ENCODE results near the gene B4GALNT3. TPM values are rescaled to one million over a fixed set of nuclear protein-coding genes. Genes with fewer than 3 reads are reported as not detected.
A peak's percentile ranks its signal among the peaks of the same experiment; 100 is the strongest.

B4GALNT3 gene
- total RNA-seq, 1 donor from 2014 or later = 11.7 TPM

DNA sequence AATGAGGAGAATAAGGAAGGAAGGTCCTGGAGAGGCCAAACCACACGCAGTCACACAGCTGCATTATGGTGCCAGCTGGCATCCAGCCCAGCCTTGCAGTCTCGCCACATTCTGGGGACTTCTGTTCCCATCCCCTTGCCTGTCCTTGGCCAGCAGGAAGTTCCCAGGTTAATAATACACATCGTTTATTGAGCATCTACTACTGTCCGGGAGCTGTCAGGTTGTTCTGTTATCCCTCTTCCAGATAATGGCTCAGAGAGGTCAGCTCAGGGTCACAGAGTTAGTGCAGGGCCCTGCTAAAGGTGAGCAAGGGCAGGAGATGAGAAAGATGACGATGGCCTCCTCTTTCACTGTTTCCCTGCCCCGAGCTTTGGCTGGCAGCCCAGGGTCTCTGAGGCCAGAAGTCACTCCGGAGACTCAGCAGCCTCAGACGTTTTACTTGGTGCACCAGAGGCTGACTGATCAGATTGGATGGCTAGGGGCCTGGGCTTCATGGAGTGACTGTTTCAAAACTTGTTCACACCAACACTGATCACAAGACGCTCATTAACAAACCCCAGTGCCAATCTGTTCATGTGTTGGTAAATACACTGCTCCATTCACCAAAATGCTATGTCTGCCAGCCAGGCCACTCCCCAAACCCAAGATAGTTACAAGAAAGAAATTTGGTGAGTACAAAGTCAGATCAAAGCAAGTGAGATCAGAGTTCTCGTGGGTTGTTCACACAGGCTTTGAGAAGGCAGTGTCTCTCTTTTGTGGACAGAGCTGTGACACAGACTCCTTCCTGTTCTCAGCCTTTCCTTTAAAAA lies 79.2 kb downstream of the B4GALNT3 start:
- DNase-seq (ENCODE audit: low spot score) = peak; percentile 74

DNA sequence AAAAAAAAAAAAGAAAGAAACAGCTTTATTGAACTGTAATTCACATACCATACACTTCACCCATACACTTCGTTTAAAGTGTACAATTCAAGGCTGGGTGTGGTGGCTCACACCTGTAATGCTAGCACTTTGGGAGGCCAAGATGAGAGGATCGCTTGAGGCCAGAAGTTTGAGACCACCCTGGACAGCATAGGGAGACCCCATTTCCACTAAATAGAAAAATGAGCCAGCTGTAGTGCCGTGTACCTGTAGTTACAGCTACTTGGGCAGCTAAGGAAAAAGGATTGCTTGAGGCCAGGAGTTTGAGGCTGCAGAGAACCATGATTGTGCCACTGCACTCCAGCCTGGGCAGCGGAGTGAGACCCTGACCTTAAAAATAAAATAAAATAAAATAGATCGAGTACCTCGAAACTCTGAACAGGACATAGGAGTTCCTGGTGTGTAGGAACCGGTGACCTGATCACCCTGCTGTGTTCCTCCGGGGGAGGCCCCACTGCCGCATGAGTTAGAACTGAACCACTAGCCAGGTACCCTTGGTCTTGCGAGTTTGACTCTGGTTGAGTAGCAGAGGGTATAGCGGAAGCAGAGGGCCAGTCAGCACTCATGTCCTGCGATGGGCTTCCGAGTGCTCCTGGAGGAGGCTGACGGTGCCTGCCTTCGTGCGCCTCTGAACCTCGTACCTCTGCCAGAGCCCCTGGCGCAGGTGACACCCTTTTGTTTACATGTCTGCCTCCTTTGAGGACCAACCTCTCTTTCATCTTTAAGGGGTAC lies 80.0 kb downstream of the B4GALNT3 start:
- no peak for DNase-seq (ENCODE audit: low spot score)

DNA sequence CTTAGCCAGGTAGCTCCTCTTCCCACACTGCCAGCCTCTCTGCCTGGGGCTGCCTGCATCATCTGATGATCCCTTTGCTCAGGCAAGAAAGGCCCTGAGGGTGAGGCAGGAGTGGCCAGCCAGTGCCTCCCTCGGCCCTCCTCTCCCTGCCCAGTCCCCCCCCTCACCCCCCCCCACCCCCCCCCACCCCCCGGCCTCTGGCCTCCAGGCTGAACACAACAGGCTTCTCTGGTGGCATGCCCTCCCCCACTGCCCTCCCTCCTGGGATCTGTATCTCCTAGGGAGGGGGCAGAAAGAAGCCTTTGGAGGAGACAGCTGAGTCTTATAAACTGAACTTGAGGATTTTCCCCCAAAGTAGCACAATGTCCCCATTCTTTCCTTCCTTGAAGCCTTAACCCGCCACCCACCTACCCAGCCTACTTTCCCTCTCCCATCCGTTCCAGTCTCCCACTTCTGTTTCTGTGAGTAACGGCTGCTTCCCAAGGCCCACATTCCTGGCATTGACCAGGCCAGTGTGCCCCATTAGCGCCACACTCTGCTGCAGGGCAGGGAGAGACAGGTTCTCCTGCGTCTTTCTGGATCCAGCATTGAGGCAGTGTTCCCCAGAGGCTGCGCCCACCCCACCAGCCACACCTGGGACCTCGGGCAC lies 82.1 kb downstream of the B4GALNT3 start:
- DNase-seq (ENCODE audit: low spot score) = no peak

DNA sequence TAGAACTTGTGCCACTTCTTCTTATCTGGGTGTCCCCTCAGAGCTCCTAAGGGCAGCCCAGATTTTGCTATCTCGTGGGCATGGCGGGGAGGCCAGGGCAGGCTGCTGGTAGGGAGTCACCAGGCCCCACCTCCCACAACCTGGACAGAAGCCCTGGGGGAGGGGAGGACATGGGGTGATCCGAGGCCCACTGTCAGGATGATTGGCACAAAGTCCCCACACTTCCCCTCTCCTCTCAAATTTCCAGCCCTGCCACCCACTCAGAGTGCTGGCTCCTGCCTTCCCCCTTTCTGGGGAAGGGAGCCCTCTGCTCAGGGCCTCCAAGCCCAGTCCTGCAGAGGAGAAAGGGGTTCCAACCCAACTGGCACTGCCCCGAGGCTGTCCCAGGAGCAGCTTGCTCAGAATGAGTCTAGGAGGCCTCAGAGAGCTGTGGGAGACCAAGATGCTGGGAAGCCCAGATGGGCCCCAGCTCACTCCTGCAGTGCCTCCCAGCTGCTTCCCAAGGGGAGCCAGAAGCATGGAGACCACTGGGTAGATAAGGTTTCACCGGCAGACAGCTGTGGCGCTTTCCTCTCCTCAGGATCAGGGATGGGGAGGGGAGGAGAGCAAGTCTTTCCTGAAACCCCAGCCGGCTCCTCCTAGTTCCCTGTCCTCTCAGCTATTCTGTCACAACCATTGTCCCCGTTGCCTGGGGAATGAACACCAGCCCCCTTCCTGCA lies 82.8 kb downstream of the B4GALNT3 start:
- no peak for DNase-seq (ENCODE audit: low spot score)

DNA sequence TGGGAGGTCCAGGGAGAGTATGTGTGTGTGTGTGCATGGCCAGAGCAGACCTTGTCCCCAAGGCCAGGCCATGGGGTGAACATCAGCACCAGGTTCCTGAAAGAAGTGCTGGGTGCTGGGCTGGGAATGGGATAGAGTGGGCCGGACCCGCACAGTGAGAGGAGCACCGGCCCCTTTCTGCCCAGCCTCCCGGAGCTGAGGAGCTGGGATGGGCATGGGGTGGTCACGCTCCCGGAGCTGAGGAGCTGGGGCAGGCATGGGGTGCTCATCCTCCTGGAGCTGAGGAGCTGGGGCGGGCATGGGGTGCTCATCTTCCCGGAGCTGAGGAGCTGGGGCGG lies 83.3 kb downstream of the B4GALNT3 start:
- DNase-seq (ENCODE audit: low spot score) = no peak

DNA sequence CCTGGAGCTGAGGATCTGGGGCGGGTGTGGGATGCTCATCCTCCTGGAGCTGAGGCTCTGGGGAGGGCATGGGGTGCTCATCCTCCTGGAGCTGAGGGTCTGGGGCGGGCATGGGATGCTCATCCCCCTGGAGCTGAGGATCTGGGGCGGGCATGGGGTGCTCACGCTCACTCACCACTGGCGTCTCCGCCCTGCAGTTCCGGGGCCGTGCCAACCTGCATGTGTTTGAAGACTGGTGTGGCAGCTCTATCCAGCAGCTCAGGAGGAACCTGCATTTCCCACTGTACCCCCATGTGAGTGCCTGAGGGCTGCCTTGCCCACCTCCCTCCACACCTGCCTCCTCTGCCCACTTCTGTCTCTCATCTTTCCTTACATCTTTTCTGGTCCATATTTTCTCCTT lies 84.4 kb downstream of the B4GALNT3 start:
- DNase-seq (ENCODE audit: low spot score) = no peak

DNA sequence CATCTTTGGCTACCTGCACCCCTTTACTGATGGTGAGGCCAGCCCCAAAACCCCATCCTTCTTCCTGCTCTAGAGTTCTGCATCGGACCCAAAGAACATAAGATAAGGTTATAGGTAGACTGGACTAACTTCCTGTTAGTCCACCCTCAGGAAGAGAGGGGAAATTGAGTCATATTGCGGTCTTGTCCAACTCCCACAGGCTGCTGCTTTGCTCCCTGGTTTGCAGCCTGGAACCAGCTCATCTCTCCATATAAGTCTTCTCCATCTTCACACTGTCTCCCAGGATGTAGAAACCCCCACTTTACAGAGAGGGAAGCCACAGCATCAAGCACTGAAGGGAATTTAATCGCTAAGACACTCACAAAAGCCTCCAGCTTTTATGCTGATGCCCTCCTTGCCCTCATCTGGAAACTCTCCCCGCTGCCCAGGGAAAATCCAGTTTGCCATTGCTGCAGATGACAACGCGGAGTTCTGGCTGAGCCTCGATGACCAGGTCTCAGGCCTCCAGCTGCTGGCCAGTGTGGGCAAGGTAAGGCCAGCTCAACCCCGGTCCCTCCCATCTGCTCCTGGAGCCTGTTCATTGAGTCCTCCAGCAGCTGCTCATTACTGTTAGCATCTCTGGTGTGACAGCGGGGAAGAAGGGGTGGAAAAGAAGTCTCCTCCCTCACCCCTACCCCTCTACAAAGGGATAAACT lies 85.3 kb downstream of the B4GALNT3 start:
- DNase-seq (ENCODE audit: low spot score) = no peak

DNA sequence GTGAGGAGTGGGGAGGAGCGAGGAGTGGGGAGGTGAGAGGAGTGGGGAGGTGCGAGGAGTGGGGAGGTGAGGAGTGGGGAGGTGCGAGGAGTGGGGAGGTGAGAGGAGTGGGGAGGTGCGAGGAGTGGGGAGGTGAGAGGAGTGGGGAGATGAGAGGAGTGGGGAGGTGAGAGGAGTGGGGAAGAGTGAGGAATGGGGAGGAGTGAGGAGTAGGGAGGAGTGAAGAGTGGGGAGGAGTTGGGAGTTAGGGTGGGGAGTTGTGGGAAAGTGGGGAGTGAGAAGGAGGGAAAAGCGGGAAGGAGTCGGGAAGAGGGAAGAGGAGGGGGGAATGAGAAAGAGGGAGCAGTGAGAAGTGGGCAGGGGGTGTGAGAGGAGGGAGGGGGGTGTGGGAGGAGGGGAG lies 86.1 kb downstream of the B4GALNT3 start:
- DNase-seq (ENCODE audit: low spot score) = no peak

DNA sequence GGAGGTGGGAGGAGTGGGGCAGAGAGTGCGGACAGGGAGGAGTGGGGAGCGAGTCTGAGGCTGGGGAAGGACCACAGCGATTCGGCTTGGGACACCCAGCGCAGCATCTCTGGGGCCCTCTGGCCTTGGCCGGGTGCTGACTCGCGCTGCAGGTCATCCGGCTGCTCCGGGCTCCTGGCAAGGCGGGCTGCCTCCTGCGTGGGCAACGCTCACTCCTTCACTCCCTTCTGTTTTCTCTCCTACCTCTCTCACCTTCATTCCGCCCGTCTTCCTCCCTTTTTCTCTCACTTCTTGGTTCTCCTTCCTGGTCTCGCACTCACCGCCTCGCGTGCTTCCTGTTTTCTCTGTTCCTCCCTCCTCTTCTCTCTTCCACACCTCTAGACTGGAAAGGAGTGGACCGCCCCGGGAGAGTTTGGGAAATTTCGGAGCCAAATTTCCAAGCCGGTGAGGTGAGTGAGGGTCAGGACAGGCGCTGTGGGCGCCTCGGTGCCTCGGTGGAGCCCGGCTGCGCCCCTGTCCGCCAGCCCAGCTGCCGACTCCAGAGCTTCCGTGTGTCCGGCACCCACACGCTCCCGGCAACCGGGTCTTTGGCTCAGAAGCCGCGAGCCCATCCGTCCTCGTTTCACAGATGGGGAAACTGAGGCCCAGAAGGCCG lies 86.7 kb downstream of the B4GALNT3 start:
- no peak for DNase-seq (ENCODE audit: low spot score)

DNA sequence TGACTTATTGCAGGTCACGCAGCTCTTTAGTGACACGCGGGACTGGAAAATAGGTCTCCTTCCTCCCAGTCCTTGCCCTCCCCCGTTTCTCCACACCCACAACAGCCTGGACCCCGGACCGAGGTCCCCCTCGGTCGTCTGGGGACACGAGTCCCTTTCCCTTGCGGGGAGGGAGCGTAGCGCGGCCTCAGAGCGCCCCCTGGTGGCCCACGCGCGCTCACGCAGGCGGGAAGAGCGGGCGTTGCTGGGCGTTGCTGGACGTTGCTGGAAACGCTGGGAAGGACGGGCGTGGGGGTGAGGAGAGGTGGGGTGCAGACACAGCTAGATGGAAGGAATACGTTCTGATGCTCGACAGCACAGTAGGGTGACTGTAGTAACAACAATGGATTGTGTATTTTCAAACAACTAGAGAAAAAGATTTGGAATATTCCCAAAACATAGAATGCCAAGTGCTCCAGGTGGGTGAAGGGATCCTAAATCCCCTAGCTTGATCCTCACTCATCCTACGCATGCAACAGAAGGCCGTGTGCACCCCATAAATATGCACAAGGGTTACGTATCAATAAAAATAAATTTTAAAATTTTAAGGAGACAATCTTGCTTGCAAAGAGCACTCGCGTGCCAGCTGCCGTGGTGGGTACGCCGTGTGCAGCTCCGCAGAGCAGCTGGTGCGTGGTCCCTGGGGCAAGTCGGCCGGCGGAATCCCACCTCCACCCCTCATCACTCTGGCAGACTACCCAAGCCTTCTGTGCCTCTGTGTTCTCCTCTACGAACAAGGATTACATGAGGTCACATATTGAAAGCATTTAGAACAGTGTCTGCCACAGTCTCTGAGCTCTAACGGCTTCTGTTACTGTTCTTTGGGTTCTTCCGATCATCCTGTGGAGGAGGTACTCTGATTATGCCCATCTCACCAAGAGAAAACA lies 87.4 kb downstream of the B4GALNT3 start:
- DNase-seq (ENCODE audit: low spot score) = peak; percentile 64

DNA sequence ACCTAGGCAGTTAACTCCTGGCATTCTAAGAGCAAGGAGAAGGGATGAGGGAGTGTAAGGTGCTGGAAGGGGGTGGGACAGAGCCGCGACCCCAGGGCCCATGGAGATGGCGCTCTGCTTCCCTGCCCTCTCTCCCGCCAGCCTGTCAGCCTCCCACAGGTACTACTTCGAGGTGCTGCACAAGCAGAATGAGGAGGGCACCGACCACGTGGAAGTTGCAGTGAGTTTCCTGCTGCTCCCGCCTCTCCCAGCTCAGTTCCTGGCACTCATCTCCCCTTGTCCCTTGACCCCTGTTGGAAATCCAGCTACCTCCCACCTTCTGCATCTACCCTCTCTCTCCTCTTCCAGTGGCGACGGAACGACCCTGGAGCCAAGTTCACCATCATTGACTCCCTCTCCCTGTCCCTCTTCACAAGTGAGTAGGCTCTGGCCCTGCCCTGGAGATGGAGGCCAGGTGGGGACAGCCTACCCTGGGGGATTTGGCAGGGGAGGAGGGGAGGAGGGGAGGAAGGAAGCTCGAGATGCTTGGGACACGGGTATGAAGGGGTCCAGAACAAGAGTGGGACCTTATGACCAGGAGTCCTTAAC lies 88.2 kb downstream of the B4GALNT3 start:
- DNase-seq (ENCODE audit: low spot score) = no peak

DNA sequence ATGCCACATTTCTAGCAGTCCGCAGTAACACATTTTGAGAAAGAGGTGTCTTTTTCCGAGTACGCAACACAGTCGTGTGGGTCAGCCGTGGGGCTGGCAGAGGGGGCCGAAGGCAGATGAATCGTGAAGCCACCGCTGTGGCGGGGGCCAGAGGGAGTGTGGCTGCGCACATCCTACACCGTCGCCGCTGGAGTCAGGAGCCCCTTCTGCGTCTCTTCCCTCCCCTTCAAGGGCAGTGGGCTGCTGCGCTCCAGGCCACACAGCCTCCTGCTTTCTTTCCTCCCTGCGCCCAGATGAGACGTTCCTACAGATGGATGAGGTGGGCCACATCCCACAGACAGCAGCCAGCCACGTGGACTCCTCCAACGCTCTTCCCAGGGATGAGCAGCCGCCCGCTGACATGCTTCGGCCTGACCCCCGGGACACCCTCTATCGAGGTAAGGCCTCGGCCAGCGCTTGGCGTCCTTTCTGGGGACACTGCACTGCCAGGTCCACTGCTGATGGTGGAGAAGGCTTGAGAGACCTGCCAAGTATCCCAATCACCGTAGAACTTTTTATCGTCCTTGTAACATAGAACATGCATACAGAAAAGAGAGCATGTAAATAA lies 89.8 kb downstream of the B4GALNT3 start:
- DNase-seq (ENCODE audit: low spot score) = no peak

DNA sequence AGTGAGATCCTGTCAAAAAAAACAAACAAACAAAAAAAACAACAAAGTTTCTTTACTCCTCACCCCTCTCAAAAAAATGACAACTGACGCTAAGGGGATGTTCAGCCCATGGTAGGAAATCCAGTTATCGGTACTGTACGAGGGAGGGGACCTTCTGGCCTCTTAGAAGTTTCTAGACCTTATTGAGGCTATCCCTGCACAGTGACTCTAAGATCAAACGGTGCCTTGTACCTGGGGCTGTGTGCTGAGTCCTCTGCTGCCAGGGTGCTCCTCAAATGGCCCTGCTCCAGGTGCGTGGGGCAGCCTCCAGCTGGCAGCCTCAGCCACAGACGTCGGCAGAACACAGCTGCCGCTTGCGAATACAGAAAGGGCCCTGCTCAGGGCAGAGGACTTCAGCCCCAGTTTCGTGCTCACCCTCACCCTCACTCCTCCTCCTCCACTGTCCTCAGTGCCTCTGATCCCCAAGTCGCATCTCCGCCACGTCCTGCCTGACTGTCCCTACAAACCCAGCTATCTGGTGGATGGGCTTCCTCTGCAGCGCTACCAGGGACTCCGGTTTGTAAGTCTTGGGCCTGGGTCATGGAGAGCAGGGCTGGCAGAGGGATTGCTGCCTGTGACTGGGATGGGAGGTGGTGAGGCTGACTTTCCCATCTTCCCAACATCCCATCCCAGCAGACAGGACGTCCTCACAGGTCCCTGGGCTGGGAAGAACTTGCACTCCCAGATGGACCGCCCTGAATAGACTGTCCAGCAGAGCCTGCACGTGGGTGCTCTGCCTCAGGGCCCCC lies 90.9 kb downstream of the B4GALNT3 start:
- DNase-seq (ENCODE audit: low spot score) = no peak

DNA sequence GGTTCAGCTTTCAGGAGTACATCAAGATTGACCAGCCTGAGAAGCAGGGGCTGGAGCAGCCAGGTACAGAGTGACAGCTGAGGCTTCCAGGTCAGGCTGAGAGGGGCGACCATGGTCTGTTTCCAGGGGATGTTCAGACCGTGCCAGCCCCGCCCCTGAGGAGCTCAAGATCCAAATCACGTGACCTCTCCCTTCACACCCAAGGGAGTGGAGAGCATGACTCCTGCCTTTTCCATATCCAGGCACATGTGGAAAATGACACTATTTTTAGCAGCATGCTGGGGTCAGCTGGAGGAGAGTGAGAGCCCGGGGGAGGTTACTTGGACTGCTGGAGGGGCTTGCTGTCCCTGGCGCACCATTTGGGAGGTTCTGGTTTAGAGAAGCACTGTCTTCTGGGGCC lies 92.7 kb downstream of the B4GALNT3 start:
- DNase-seq (ENCODE audit: low spot score) = no peak

DNA sequence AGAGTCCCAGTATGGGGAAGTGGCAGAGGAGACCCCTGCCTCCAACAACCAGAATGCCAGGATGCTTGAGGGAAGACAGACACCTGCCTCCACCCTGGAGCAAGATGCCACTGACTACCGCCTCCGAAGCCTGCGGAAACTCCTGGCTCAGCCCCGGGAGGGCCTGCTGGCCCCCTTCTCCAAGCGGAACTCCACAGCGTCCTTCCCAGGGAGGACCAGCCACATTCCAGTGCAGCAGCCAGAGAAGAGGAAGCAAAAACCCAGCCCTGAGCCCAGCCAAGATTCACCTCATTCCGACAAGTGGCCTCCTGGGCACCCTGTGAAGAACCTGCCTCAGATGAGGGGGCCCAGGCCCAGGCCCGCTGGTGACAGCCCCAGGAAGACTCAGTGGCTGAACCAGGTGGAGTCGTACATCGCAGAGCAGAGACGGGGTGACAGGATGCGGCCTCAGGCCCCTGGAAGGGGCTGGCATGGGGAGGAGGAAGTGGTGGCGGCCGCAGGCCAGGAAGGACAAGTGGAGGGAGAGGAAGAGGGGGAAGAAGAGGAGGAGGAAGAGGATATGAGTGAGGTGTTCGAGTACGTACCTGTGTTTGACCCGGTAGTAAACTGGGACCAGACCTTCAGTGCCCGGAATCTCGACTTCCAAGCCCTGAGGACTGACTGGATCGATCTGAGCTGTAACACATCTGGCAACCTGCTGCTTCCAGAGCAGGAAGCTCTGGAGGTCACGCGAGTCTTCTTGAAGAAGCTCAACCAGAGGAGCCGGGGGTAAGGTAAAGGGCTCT lies 93.7 kb downstream of the B4GALNT3 start:
- no peak for DNase-seq (ENCODE audit: low spot score)

DNA sequence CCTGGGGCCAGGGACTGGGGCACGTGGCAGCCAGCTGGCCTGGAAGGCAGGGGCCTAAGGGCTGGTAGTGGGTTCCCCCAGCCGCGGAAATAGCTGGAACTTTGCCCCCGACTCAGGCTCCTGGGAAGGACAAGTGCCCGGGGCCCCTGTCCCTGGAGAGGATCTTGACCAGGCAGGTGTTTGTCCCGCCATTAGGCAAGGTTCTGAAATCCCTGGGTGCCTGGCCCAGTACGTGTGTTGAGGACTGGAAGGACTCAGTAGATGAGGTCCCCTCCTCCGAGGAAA lies 94.2 kb downstream of the B4GALNT3 start:
- no peak for DNase-seq (ENCODE audit: low spot score)

DNA sequence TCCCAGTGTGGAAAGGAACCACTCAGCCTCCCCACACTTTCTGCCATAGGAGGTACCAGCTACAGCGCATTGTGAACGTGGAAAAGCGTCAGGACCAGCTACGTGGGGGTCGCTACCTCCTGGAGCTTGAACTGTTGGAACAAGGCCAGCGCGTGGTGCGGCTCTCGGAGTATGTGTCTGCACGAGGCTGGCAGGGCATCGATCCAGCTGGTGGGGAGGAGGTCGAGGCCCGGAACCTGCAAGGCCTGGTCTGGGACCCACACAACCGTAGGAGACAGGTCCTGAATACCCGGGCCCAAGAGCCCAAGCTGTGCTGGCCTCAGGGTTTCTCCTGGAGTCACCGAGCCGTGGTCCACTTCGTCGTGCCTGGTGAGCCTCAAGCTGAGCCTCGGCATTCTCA lies 96.8 kb downstream of the B4GALNT3 start:
- DNase-seq (ENCODE audit: low spot score) = no peak

DNA sequence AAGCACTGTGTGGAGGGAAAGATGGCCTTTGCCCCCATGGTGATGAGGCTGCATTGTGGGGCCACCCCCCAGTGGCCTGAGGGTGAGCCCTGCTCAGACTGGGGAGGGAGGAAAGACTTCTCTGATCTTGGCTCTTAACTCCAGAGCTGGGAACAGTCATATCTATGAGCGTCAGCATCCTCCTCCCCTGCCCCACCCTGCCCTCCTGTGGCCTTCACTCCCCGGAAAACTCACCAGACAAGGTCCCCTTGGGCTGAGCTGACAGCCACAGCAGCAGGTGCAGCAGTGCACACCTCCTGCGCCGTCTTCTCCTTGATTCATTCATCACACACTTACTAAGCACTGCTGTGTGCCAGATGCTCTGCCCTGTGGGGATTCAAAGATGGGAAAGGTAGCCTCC lies 98.8 kb downstream of the B4GALNT3 start:
- DNase-seq (ENCODE audit: low spot score) = no peak
